Common myeloid progenitor, CD34-positive (primary cell): ENCODE measurements around the gene SLC25A1.
A peak's percentile ranks its signal among the peaks of the same experiment; 100 is the strongest.

Experiments
- CTCF ChIA-PET: fragments of 350-600 bp; sonication (Branson Sonifier 250); formaldehyde crosslinking; loops from one replicate; lab custom pipeline; 2021; ENCODE audit warnings: antibody characterized with exemption; lab: Charles Lee
- POLR2A ChIA-PET: fragments of 350-600 bp; sonication (Branson Sonifier 250); formaldehyde crosslinking; loops from one replicate; lab custom pipeline; 2021; ENCODE audit warnings: antibody characterized with exemption; lab: Charles Lee
- DNase-seq, 3 donors: peaks; one replicate each; pipeline versions ENCODE4 v3.0.0 to v3.0.0-alpha.2; 2013
- H3K27ac ChIP-seq, 2 experiments: 1 replicate in 1 of 2; 2 replicates in 1 of 2; pipeline ENCODE4 v1.7.0; 2013; ENCODE audit warnings: inconsistent platforms in 2 of 2, low read length in 2 of 2, mild to moderate bottlenecking in 2 of 2, low read depth in 1 of 2, moderate library complexity in 1 of 2; ENCODE audit not compliant: severe bottlenecking in 2 of 2, insufficient read depth in 1 of 2, poor library complexity in 1 of 2
- H3K27me3 ChIP-seq, 5 experiments: replicated peaks in 2 of 5; 1 replicate in 3 of 5; 2 replicates in 2 of 5; pipeline versions ENCODE4 v1.6.1 to v1.7.0; 2013; ENCODE audit warnings: low read length in 4 of 5, mild to moderate bottlenecking in 2 of 5, moderate library complexity in 2 of 5, inconsistent platforms in 1 of 5; ENCODE audit not compliant: insufficient read depth in 5 of 5, control insufficient read depth in 4 of 5
- H3K36me3 ChIP-seq, 4 experiments: 1 replicate in 2 of 4; 2 replicates in 2 of 4; pipeline versions ENCODE4 v1.6.1 to v1.7.0; 2013; ENCODE audit warnings: low read length in 3 of 4, control low read depth in 1 of 4, mild to moderate bottlenecking in 1 of 4; ENCODE audit not compliant: control insufficient read depth in 4 of 4, insufficient read depth in 4 of 4
- H3K4me1 ChIP-seq, 4 experiments: 1 replicate in 3 of 4; 2 replicates in 1 of 4; pipeline versions ENCODE4 v1.6.1 to v1.7.1; 2013; ENCODE audit warnings: low read length in 3 of 4, mild to moderate bottlenecking in 3 of 4, control low read depth in 1 of 4, inconsistent platforms in 1 of 4, moderate library complexity in 1 of 4; ENCODE audit not compliant: control insufficient read depth in 4 of 4, insufficient read depth in 4 of 4; ENCODE audit errors: control extremely low read depth in 1 of 4
- H3K4me3 ChIP-seq, 7 experiments: 1 replicate in 4 of 7; 2 replicates in 3 of 7; pipeline versions ENCODE4 v1.5.1 to v1.7.0; 2013; ENCODE audit warnings: mild to moderate bottlenecking in 7 of 7, low read length in 6 of 7, moderate library complexity in 6 of 7, inconsistent platforms in 2 of 7, low read depth in 2 of 7, control low read depth in 1 of 7; ENCODE audit not compliant: insufficient read depth in 4 of 7, control insufficient read depth in 1 of 7; ENCODE audit errors: extremely low read depth in 1 of 7
- H3K9me3 ChIP-seq, 5 experiments: 1 replicate in 4 of 5; 2 replicates in 1 of 5; pipeline versions ENCODE4 v1.6.1 to v1.7.1; 2013; ENCODE audit warnings: low read length in 4 of 5, mild to moderate bottlenecking in 2 of 5, inconsistent platforms in 1 of 5, low read depth in 1 of 5, moderate library complexity in 1 of 5; ENCODE audit not compliant: control insufficient read depth in 4 of 5, insufficient read depth in 2 of 5; ENCODE audit errors: control extremely low read depth in 1 of 5
- WGBS: methylation state at CpG from one replicate; pipeline ENCODE4 v1.1.5; 2013; ENCODE audit not compliant: insufficient coverage; 5-methylcytosine and 5-hydroxymethylcytosine counted together

SLC25A1 gene

GRCh38 chr22:19172213-19173046, 6.1 kb downstream of the SLC25A1 start:
- no peak for DNase-seq
- WGBS: 46% methylated on average over 11 of the region's 13 CpGs
- peak overlapping the region; percentile 61 to 93 for H3K27ac ChIP-seq
- no peaks in the 10 kb centered on the region for H3K9me3 ChIP-seq
- H3K4me3 ChIP-seq: peak overlapping the region; percentile 78 to 96 (median 91)
- peaks cover 6 to 60% (median 52%) of the 10 kb centered on the region in 4 experiments for H3K4me1 ChIP-seq
- peaks cover 0 to 38% (median 27%) of the 10 kb centered on the region in 5 experiments for H3K27me3 ChIP-seq
- CTCF ChIA-PET: interaction anchor here (1.1 to 1.7 kb wide), 3 partner anchors 24 to 38 kb away, joined by 3 to 4 read pairs (median 3); partner anchors contain the start of gene ESS2
- POLR2A ChIA-PET: no interaction called here
- H3K36me3 ChIP-seq: peaks cover 0 to 25% (median 5%) of the 10 kb centered on the region in 4 experiments

GRCh38 chr22:19169947-19170318, 8.6 kb downstream of the SLC25A1 start:
- H3K4me1 ChIP-seq: peaks cover 6 to 45% (median 43%) of the 10 kb centered on the region in 4 experiments
- WGBS: 77% methylated on average over 7 of the region's 7 CpGs
- POLR2A ChIA-PET: no interaction called here
- H3K9me3 ChIP-seq: no peaks in the 10 kb centered on the region
- H3K27me3 ChIP-seq: peaks cover 0 to 52% (median 29%) of the 10 kb centered on the region in 5 experiments
- DNase-seq: no peak
- H3K4me3 ChIP-seq: peak overlapping the region in 3 of 7 experiments; percentile 50 to 58 (median 56)
- peaks cover 0 to 4% (median 2%) of the 10 kb centered on the region in 4 experiments for H3K36me3 ChIP-seq
- CTCF ChIA-PET: interaction anchor here (1.5 to 1.9 kb wide), 2 partner anchors 19 to 25 kb away, joined by 4 to 6 read pairs; partner anchors contain the start of gene ESS2
- no peak overlapping the region for H3K27ac ChIP-seq

GRCh38 chr22:19169002-19169946, 9.3 kb downstream of the SLC25A1 start:
- Histone ChIP-seq H3K36me3 (peaks cover 0 to 4% (median 2%) of the 10 kb centered on the region in 4 experiments), H3K9me3 (no peaks in the 10 kb centered on the region), H3K4me3 (peak overlapping the region in 3 of 7 experiments; percentile 50 to 58 (median 56)), H3K27me3 (peaks cover 0 to 52% (median 29%) of the 10 kb centered on the region in 5 experiments), H3K4me1 (peaks cover 4 to 39% (median 37%) of the 10 kb centered on the region in 4 experiments), H3K27ac (no peak overlapping the region)
- POLR2A ChIA-PET: no interaction called here
- no peak for DNase-seq
- CTCF ChIA-PET: interaction anchor here (1.0 to 1.9 kb wide), 4 partner anchors 10 to 36 kb away, joined by 4 to 6 read pairs (median 5); partner anchors contain the start of genes ESS2 and SLC25A1
- WGBS: 6% methylated on average over 53 of the region's 58 CpGs

GRCh38 chr22:19168088-19168890, 10.2 kb downstream of the SLC25A1 start:
- Histone ChIP-seq H3K27me3 (peaks cover 0 to 52% (median 29%) of the 10 kb centered on the region in 5 experiments), H3K4me1 (peaks cover 4 to 29% (median 27%) of the 10 kb centered on the region in 4 experiments), H3K4me3 (no peak overlapping the region), H3K36me3 (peaks cover 0 to 2% (median 0%) of the 10 kb centered on the region in 4 experiments), H3K27ac (no peak overlapping the region), H3K9me3 (no peaks in the 10 kb centered on the region)
- WGBS: 76% methylated on average over 17 of the region's 17 CpGs
- CTCF ChIA-PET: interaction anchor here (1.0 to 1.6 kb wide), 4 partner anchors 11 to 35 kb away, joined by 3 to 5 read pairs (median 4); partner anchors contain the start of gene SLC25A1
- POLR2A ChIA-PET: no interaction called here
- no peak for DNase-seq

- Histone ChIP-seq H3K9me3 (no peaks in the 10 kb centered on the region), H3K4me3 (no peak overlapping the region), H3K27me3 (peaks cover 0 to 54% (median 29%) of the 10 kb centered on the region in 5 experiments), H3K4me1 (peaks cover 0 to 19% (median 17%) of the 10 kb centered on the region in 4 experiments), H3K36me3 (no peaks in the 10 kb centered on the region), H3K27ac (no peak overlapping the region)
- POLR2A ChIA-PET: no interaction called here
- DNase-seq: no peak
- CTCF ChIA-PET: interaction anchor here (1.0 to 1.6 kb wide), 2 partner anchors 12 to 15 kb away, joined by 3 to 5 read pairs; partner anchors contain the start of gene SLC25A1
- WGBS: 84% methylated on average over 12 of the region's 13 CpGs
Measured at GRCh38 chr22:19167106-19167869, 11.2 kb downstream of the SLC25A1 start.
